B cell (primary cell): ENCODE results near the gene SFRP4.

Source experiments
- EZH2 ChIP-seq: IDR thresholded peaks from 2 replicates; pipeline ENCODE4 v1.6.1; 2012; ENCODE audit warnings: borderline replicate concordance, low read depth, mild to moderate bottlenecking, moderate library complexity, low read length; ENCODE audit not compliant: insufficient read depth, poor library complexity, severe bottlenecking
- TF ChIP-seq, protein P1 (sequence below): fragments of 200-600 bp; IDR thresholded peaks from one replicate; pipeline ENCODE4 v1.8.0; 2022; ENCODE audit warnings: antibody characterized with exemption, mild to moderate bottlenecking

DNA sequence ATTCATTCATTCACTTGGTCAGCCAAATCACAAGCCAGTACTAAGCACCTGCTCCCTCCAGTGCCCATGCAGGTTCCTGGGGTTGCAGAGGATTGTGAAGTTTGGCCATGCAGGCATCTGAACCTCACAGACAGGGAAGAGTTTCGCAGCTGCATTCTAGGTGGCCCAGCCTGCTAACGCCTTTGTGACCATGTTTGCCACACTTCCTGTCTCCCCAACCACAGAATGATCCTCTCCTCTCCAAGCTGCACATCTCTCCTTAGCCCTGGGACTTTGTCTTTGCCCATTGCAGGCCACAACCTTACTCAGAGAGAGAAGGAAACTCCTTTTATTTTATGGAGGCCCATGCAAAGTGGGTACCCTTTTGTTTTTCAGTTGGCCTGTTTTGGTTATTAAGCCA lies 35.6 kb upstream of the SFRP4 start:
- TF ChIP-seq, protein P1, sequence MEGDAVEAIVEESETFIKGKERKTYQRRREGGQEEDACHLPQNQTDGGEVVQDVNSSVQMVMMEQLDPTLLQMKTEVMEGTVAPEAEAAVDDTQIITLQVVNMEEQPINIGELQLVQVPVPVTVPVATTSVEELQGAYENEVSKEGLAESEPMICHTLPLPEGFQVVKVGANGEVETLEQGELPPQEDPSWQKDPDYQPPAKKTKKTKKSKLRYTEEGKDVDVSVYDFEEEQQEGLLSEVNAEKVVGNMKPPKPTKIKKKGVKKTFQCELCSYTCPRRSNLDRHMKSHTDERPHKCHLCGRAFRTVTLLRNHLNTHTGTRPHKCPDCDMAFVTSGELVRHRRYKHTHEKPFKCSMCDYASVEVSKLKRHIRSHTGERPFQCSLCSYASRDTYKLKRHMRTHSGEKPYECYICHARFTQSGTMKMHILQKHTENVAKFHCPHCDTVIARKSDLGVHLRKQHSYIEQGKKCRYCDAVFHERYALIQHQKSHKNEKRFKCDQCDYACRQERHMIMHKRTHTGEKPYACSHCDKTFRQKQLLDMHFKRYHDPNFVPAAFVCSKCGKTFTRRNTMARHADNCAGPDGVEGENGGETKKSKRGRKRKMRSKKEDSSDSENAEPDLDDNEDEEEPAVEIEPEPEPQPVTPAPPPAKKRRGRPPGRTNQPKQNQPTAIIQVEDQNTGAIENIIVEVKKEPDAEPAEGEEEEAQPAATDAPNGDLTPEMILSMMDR = no peak
- no peak for TF ChIP-seq EZH2
